Stimulated activated CD8-positive, alpha-beta memory T cell treated with anti-CD3 and anti-CD28 coated beads, Interleukin-15, amount 100 ng/mL, for 24 hours (primary cell): ENCODE measurements around the gene SPDYE1.
"Not testable (repeated sequence)": the region's sequence is repeated elsewhere in the genome, so short reads cannot be mapped to it uniquely, and the experiment has no call there.

ENCODE experiments used
- DNase-seq: peaks from one replicate; pipeline ENCODE4 v3.0.0-alpha.2; 2020; ENCODE audit warnings: low read depth

Gene SPDYE1

GRCh38 chr7:43997532-43997931 is at the start of gene SPDYE1:
SPDYE1 (plus strand) TSS chr7:43997897; CDS start chr7:43999950, 2,053 bp downstream.
- not testable (repeated sequence) for DNase-seq

GRCh38 chr7:43952028-43952427 is 45.7 kb upstream of the SPDYE1 start:
- no peak for DNase-seq

- no peak for DNase-seq
These were observed 44.6 kb upstream of the SPDYE1 start for GRCh38 chr7:43953071-43953470.

GRCh38 chr7:43954524-43955228 is 43.0 kb upstream of the SPDYE1 start:
- DNase-seq, result no peak

- no peak for DNase-seq
These were observed 41.7 kb upstream of the SPDYE1 start for GRCh38 chr7:43956027-43956426.

- DNase-seq, result no peak
These were observed 36.8 kb upstream of the SPDYE1 start for GRCh38 chr7:43960933-43961332.

GRCh38 chr7:43966392-43966791 is 31.3 kb upstream of the SPDYE1 start:
- not testable (repeated sequence) for DNase-seq

GRCh38 chr7:43968172-43969040 is 29.3 kb upstream of the SPDYE1 start:
- DNase-seq, result not testable (repeated sequence)

GRCh38 chr7:43969586-43969985 is 28.1 kb upstream of the SPDYE1 start:
- DNase-seq, result not testable (repeated sequence)

GRCh38 chr7:43970698-43971097 is 27.0 kb upstream of the SPDYE1 start:
- not testable (repeated sequence) for DNase-seq

GRCh38 chr7:43974033-43974573 is 23.6 kb upstream of the SPDYE1 start:
- not testable (repeated sequence) for DNase-seq

GRCh38 chr7:43974725-43975482 is 22.8 kb upstream of the SPDYE1 start:
- DNase-seq, result not testable (repeated sequence)

- no peak for DNase-seq
These were observed 20.2 kb upstream of the SPDYE1 start for GRCh38 chr7:43977525-43977924.

- DNase-seq, result not testable (repeated sequence)
These were observed 19.6 kb upstream of the SPDYE1 start for GRCh38 chr7:43978102-43978501.

- DNase-seq, result not testable (repeated sequence)
These were observed 14.8 kb upstream of the SPDYE1 start for GRCh38 chr7:43982848-43983247.

GRCh38 chr7:43983736-43984135 is 14.0 kb upstream of the SPDYE1 start:
- DNase-seq, result not testable (repeated sequence)

GRCh38 chr7:43985904-43986864 is 11.5 kb upstream of the SPDYE1 start:
- DNase-seq, result peak; percentile 82

GRCh38 chr7:43987476-43987875 is 10.2 kb upstream of the SPDYE1 start:
- not testable (repeated sequence) for DNase-seq

GRCh38 chr7:43990011-43990585 is 7.6 kb upstream of the SPDYE1 start:
- not testable (repeated sequence) for DNase-seq

- DNase-seq, result not testable (repeated sequence)
These were observed 6.9 kb upstream of the SPDYE1 start for GRCh38 chr7:43990829-43991228.
